Gastrocnemius medialis (tissue), 4 donors: ENCODE results near the gene PPP2R2C.

Experiments used
- POLR2A ChIP-seq, 2 donors: fragments of 450-650 bp; IDR thresholded peaks; one replicate each; pipeline ENCODE4 v1.6.1; 2017; ENCODE audit warnings: antibody characterized with exemption in 2 of 2, mild to moderate bottlenecking in 2 of 2, moderate library complexity in 2 of 2
- TF ChIP-seq, protein P1 (sequence below), 5 experiments: fragments of 450-650 bp in 3 of 5; fragments of 200-600 bp in 2 of 5; sonication (generic) in 2 of 5; IDR thresholded peaks in 4 of 5; conservative IDR thresholded peaks in 1 of 5; 1 replicate in 4 of 5; 2 replicates in 1 of 5; pipeline ENCODE4 v1.5.1; 2016 to 2019; ENCODE audit warnings: antibody characterized with exemption in 5 of 5, mild to moderate bottlenecking in 3 of 5, moderate library complexity in 3 of 5

DNA sequence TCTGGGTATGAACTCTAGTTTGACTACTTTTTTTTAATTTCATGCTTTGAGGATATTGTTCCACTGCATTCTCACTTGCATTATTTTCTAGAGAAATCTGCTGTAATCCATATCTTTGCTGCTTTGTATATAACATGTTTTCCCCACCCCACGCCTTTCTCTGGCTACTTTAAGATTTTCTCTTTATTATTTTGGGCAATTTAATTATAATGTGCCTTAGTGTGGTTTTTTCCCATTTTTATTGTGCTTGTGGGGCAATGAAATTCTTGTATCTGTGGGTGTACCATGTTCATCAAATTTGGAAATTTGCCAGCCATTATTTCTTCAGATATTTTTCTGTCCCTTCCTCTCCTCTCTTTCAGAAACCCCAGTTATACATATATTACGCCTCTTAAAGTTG lies 15.1 kb upstream of the PPP2R2C start:
- TF ChIP-seq, protein P1, sequence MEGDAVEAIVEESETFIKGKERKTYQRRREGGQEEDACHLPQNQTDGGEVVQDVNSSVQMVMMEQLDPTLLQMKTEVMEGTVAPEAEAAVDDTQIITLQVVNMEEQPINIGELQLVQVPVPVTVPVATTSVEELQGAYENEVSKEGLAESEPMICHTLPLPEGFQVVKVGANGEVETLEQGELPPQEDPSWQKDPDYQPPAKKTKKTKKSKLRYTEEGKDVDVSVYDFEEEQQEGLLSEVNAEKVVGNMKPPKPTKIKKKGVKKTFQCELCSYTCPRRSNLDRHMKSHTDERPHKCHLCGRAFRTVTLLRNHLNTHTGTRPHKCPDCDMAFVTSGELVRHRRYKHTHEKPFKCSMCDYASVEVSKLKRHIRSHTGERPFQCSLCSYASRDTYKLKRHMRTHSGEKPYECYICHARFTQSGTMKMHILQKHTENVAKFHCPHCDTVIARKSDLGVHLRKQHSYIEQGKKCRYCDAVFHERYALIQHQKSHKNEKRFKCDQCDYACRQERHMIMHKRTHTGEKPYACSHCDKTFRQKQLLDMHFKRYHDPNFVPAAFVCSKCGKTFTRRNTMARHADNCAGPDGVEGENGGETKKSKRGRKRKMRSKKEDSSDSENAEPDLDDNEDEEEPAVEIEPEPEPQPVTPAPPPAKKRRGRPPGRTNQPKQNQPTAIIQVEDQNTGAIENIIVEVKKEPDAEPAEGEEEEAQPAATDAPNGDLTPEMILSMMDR (IDR thresholded peaks at IDR 0.05 in 4 of 5, conservative IDR thresholded peaks at IDR 0.05 in 1 of 5) = no peak
- no peak for TF ChIP-seq POLR2A (IDR thresholded peaks at IDR 0.05)
